ENCODE measurements around the gene NIPA2. TPM values are rescaled to one million over a fixed set of nuclear protein-coding genes. Genes with fewer than 3 reads are reported as not detected.

NIPA2 gene
- total RNA-seq, 2 donors from 2014 or later = 72.2 to 99.5 TPM

DNA sequence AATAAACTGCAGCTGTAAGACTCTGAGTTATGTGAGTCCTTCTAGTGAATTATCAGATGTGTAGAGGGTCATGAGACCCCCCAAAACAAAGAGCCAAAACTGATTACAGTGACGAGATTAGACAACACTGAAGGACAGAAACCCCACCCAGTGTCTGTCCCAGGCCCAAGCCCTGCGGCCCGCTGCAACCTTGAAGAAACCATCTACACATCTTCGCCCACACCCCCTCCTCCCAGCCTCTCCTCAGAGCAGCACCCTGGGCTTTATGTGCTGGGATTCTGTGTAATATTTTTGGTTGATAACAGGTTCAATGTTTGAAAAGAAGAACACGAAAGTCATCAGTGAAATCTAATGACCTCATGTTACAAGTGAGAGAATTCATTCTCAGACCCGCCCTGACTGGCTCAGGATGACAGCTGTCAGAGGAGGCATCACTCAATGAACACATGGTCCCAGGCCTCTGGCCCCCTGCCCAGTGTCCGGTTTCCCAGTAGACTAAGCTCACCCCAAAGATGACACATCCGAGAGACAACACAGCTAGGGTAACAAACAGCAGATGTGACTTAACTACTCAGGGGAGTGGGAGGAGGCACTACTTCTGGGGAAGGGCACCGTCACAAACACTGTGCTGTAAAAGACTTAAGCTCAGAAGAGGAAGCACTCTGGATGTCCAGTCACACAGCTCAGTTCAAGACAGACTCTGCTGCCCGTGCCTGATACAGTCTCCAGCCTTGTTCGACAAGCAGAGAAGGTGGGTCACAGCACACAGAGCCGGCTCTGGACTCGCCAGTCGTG is 48.9 kb downstream of the NIPA2 start:
- H3K27me3 ChIP-seq = no peaks in the 10 kb centered on the region
- intact Hi-C loops (cut with DNase I) = no loop called here
- H3K27ac ChIP-seq = no peak overlapping the region
- DNase-seq = no peak
- peaks cover 5% of the 10 kb centered on the region for H3K4me1 ChIP-seq
- H3K36me3 ChIP-seq = no peaks in the 10 kb centered on the region
- peak overlapping the region in 1 of 2 donors; percentile 12 for H3K9ac ChIP-seq (ENCODE audit: low read depth in 2 of 2, low read length in 2 of 2)
- TF ChIP-seq, protein P1, sequence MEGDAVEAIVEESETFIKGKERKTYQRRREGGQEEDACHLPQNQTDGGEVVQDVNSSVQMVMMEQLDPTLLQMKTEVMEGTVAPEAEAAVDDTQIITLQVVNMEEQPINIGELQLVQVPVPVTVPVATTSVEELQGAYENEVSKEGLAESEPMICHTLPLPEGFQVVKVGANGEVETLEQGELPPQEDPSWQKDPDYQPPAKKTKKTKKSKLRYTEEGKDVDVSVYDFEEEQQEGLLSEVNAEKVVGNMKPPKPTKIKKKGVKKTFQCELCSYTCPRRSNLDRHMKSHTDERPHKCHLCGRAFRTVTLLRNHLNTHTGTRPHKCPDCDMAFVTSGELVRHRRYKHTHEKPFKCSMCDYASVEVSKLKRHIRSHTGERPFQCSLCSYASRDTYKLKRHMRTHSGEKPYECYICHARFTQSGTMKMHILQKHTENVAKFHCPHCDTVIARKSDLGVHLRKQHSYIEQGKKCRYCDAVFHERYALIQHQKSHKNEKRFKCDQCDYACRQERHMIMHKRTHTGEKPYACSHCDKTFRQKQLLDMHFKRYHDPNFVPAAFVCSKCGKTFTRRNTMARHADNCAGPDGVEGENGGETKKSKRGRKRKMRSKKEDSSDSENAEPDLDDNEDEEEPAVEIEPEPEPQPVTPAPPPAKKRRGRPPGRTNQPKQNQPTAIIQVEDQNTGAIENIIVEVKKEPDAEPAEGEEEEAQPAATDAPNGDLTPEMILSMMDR (IDR thresholded peaks at IDR 0.05) = no peak
- no peaks in the 10 kb centered on the region for H3K9me3 ChIP-seq
- H3K4me3 ChIP-seq = no peak overlapping the region

DNA sequence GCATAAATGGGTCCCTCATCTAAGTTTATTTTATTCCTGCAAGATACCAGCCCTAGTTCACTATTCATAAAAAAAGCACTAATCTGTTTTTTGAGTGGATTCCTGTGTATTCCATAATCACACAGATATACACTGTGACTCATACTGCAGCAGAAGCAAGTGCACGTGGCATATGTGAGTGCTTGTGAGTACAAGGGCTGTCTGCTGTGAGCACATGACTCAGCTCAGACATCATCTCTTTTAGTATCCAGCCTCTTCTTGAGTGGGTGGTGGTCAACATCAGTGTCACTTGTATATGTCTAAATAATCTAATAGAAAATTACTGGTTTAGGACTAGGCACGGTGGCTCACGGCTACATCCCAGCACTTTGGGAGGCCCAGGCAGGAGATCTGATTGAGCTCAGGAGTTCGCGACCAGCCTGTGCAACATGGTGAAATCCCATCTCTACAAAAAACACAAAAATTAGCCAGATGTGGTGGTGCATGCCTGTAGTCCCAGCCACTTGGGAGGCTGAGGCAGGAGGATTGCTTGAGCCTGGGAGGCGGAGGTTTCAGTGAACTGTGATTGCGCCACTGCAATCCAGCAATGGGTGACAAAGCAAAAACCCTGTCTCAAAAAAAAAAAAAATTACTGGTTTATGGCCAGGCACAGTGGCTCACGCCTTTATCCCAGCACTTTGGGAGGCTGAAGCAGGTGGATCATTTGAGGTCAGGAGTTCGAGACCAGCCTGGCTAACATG is 49.8 kb downstream of the NIPA2 start:
- Histone ChIP-seq H3K9me3 (no peaks in the 10 kb centered on the region), H3K4me1 (peaks cover 5% of the 10 kb centered on the region), H3K36me3 (no peaks in the 10 kb centered on the region), H3K4me3 (no peak overlapping the region), H3K27me3 (no peaks in the 10 kb centered on the region), H3K27ac (no peak overlapping the region), H3K9ac (ENCODE audit: low read depth in 2 of 2, low read length in 2 of 2) (no peak overlapping the region)
- no peak for DNase-seq
- intact Hi-C loops (cut with DNase I) = no loop called here
- TF ChIP-seq, protein P1 (IDR thresholded peaks at IDR 0.05) = no peak

DNA sequence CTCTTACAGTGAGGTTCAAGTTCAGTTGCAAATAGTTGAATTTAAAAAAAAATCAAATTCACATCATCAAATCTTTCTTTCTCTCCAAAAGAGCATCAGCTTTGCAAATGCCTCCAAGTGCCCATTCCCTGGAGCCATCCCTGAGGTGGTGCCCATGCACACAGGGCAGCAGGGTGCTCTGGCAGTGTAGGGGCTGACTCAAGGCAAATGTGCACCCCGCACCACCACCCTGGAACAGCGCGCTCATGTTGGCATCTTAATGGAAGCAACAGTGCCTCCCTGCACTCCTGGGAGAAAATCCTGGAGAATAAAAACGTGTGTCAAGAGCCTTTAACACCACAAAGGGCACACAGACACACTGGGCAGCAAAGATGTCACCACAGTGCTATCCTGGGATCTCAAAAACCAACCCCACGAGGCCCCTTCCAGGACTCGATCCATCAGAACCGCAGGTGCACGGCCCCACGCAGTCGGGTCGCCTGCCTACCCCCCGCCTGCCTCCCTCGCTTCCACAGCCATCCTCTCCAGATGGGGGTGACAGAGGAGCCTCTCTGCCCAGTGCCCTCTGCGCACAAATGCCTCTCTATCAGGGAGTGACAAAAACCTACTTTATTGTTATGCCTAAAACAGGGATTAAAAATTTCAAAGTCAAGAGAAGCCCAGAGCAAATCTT is 50.8 kb downstream of the NIPA2 start:
- no peak for DNase-seq
- H3K4me3 ChIP-seq = no peak overlapping the region
- H3K27ac ChIP-seq = no peak overlapping the region
- peaks cover 5% of the 10 kb centered on the region for H3K4me1 ChIP-seq
- H3K27me3 ChIP-seq = no peaks in the 10 kb centered on the region
- TF ChIP-seq, protein P1 (IDR thresholded peaks at IDR 0.05) = no peak
- no peak overlapping the region for H3K9ac ChIP-seq (ENCODE audit: low read depth in 2 of 2, low read length in 2 of 2)
- H3K36me3 ChIP-seq = no peaks in the 10 kb centered on the region
- H3K9me3 ChIP-seq = no peaks in the 10 kb centered on the region
- intact Hi-C loops (cut with DNase I) = no loop called here

DNA sequence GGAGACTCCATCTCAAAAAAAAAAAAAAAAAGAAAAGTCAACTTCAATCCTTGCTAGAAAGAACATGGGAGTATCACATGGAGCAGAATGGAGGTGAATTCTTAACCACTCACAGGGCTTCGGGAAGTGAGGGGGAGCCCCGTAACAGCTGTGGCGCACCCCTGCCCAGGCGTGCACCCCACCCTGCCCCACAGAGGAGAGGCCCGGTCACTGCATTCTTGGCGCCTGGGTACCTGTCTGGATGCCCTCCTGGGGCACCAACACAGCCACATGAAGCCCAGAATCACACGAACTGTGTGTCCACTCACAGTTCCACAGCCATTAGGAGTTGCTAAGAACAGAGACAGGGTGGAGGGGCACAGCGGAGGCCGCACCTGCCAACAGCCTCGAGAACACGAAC is 51.8 kb downstream of the NIPA2 start:
- no peak for DNase-seq
- no peaks in the 10 kb centered on the region for H3K36me3 ChIP-seq
- no peak overlapping the region for H3K27ac ChIP-seq
- H3K4me3 ChIP-seq = no peak overlapping the region
- H3K9me3 ChIP-seq = no peaks in the 10 kb centered on the region
- H3K4me1 ChIP-seq = peaks cover 1% of the 10 kb centered on the region
- H3K9ac ChIP-seq (ENCODE audit: low read depth in 2 of 2, low read length in 2 of 2) = no peak overlapping the region
- TF ChIP-seq, protein P1 (IDR thresholded peaks at IDR 0.05) = no peak
- intact Hi-C loops (cut with DNase I) = no loop called here
- H3K27me3 ChIP-seq = no peaks in the 10 kb centered on the region

DNA sequence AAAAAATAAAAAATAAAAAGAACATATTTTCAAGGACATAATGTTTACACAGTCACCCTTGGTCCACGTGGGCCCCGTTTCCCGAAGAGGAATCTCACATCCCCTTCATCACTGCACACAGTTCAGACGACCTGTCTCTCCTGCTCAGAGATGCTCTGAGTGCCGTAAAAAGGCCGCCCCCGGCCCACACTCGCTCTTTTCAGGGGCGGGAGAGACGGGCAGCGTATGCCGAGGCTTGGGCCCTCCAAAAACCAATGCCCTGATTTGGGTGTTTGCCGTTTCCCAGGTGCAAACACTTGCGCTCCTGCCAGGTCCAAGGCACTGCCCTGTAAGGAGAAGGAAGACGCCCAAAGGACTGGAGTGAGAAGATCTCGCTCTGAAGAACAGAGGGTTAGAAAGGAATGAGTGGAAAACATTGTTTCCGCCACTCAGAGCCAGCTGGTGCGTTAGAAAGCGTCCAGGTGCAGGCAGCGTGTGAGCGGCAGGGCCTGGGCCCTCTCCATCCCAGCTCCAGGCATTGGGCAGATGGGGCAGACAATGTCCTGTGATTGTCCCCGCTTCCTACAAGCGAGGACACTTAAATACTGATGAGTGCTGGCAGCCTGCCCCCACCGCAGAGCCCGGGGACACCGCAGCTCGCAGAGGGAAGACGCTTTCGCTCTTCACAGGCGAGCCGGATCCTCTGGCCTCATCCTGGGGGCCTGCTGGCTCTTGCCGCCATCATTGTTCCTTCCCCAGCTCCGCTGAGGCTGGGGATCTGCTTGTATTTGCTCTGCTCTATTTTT is 53.2 kb downstream of the NIPA2 start:
- TF ChIP-seq, protein P1 (IDR thresholded peaks at IDR 0.05) = no peak
- no peaks in the 10 kb centered on the region for H3K36me3 ChIP-seq

More for the DNA sequence above, 53.2 kb downstream of the NIPA2 start:
- no peaks in the 10 kb centered on the region for H3K9me3 ChIP-seq
- intact Hi-C loops (cut with DNase I) = no loop called here
- H3K4me3 ChIP-seq = no peak overlapping the region
- no peak overlapping the region for H3K9ac ChIP-seq (ENCODE audit: low read depth in 2 of 2, low read length in 2 of 2)
- DNase-seq = no peak
- no peak overlapping the region for H3K27ac ChIP-seq
- no peaks in the 10 kb centered on the region for H3K4me1 ChIP-seq
- H3K27me3 ChIP-seq = no peaks in the 10 kb centered on the region
